GM18861 (cell line): Measurements from ENCODE around the gene PFN3.
"Not testable (repeated sequence)": the region's sequence is repeated elsewhere in the genome, so short reads cannot be mapped to it uniquely, and the experiment has no call there.

ENCODE experiments used
- ATAC-seq: cut with Tn5 transposase; IDR thresholded peaks from one replicate; pipeline ENCODE4 v1.9.1; 2021; ENCODE audit not compliant: unreplicated experiment

Gene PFN3

GRCh38 chr5:177396807-177397206, 3.7 kb downstream of the PFN3 start:
- no peak for ATAC-seq

DNA sequence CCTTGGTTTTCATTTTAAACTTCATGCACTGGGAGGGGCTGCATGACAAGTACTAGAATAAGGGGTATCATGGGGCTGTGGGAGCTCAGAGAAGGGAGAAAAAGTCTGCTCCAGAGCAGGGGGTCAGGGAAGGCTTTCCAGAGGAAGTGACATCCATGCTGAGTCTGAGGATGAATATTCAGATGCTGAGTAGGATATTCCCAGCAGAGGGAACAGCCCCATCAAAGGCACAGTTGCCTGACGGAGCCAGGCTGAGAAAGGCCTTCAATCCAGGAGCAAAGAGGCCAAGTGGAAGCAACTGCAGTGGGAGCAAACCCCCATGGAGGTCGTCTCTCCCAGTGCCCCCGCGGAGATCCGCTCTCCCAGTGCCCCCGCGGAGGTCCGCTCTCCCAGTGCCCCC, 4.4 kb downstream of the PFN3 start:
- ATAC-seq = no peak

DNA sequence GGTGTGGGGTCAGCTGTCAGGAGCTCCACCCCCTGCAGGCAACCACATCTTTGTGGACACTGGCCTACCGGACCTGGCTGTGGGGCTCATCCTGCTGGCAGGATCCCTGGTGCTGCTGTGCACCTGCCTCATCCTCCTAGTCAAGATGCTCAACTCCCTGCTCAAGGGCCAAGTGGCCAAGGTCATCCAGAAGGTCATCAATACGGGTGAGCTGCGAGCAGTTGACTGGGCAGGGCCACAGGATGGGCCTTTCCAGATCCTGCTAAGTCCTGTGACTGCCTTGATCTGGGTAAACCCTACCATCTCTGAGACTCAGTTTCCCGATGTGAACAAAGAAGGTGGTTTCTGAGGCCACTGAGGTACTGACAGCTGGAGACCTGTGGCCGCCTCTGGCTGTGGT, 6.5 kb downstream of the PFN3 start:
- no peak for ATAC-seq

DNA sequence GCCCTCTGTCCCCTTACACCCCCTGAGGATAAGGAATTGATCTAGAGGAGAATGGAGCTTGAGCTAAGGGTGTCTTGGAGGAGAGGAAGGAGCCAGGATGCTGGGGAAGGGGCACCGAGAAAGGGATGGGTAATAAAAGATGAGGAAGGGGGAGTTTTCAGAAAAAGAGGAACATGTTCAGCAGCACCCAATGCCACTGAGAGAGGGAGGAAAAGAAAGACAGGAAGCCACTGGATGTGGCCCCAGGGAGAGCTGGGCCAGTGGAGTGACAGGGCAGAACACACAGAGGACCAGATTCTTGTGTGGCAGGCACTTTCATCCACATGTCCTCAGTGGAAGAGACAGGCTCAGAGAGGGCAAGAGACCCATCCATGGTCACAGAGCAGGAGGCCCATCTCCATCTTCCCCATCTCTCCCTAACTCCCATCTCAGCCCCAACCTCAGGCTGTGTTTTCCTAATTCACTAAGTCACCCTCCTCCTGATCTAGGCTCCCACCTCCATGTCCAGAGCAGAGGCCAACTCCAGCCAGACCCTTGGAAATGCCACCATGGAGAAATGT, 7.2 kb downstream of the PFN3 start:
- no peak for ATAC-seq

DNA sequence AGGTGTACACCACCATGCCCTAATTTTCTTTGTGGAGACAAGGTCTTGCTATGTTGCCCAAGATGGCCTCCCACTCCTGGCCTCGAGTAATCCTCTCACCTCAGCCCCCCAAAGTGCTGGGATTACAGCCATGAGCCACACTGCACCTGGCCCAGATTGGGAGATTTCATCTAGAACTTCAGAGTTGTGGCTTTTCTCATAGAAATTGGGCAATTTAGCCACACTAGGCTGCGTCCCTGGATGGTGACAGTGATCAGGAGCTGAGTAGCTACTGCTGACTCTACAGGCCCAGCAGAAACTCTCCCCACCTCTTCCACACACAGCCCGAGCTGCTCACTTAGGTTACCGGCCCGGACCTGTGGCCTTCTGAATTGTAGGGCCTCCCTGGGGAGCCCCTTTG, 7.7 kb downstream of the PFN3 start:
- ATAC-seq = no peak

DNA sequence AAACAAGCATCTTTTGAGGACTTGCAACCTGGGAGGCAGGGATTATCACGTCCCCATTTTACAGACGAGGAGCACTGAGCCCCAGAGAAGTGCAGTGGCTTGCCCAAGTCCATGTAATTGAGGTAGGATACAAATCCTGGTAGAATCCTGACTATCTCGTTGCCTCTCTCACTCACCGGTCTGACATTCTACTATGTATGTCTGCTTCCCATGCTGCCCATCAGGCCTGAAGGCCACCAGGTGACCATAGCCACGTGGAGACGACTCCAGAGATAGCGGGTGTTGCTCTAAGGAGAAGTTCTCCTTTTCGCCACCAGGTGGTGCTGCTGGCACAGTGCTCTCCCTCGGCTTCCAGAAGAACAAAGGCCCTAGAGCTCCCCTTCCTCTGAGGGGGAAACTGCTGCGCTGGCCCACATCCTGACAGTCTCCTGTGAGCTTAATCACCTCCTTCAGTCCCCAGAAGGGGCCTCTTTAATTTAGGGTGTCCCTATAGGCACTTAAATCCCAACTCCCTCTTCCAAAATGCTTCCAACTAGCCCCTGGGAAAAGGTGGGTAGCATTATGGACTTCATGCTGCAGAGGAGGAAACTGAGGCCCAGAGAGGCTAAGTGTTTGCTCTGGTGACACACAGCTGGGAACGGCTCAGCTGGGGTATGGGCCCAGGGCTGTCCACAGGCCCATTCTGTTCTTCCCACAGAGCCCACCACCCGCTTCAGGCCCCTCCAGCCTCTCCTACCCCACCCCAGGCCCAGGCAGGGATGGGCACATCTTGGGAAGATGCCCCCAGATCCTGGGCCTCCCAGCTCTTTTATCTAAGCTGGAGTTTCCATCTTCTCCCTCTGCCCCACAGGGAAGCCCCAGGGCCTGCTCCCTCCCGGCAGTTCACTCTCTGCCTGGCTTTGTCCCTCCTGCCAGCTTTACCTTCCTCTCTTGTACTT, 9.8 kb downstream of the PFN3 start:
- ATAC-seq = peak; percentile 36

DNA sequence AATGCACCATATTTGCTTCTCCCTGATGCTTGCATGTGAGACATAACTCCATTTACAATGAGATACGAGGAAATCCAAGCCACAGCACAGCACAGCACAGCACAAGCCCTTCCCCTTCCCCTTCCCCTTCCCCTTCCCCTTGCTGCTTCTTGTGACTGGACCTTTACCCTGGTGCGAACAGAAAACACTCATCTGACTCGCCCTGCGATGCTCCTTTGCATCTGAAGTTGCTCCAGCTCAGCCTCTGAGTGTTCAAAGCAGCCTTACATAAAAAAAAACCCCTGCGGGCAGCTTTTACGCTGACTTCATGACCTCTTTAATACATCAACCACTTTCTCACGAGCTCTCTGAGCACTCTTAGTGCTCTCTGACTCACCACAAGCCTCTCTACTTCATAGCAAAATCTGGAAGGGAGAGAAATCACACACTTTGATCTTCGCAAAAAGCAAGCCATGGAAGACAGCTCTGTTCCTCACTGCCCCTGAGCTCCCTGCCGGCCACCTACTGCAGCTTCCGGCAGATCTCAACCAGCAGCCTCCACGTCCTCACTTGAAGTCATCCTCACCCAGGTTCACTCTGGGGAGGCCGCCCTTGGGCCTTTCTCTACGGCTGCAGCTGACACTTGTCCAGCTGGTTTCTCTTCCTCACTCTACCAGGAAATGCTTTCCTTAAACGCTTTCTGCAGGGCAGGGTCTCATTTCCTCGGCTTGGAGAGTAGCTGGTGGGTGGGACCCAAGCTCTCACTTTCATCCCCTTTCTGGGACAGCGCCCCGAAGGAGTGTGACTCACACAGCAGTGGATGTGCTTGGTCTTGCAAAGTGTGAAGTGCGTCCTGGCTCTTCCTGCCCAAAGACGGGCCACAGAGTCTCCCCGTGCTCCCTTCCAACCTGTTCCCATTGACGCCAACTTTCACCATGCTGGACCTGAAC, 11.0 kb downstream of the PFN3 start:
- peak; percentile 59 for ATAC-seq

DNA sequence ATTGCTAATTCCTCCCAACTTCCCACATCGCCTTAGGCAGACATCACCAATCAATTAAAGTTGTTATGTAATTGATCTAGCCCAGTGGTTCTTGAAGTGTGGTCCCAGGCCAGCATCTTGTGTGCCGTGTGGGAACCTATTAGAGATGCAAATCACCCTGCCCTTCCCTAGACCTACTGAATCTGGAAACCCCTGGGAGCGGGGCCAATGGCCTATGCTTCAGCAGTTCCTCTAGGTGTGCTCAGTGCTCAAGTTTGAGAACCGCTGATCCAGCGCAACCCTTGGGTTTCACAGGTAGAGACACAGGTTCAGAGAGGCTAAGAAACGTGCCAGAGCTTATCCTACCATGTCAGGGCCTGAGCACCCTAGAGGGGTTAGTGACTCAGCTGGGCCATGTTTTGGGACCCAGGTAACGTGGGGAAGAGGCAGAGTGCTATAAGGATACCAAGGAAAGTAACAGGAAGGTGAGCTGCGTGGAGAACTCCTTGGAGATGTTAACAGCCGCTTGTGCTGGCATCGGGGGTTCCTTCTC, 11.9 kb downstream of the PFN3 start:
- no peak for ATAC-seq

DNA sequence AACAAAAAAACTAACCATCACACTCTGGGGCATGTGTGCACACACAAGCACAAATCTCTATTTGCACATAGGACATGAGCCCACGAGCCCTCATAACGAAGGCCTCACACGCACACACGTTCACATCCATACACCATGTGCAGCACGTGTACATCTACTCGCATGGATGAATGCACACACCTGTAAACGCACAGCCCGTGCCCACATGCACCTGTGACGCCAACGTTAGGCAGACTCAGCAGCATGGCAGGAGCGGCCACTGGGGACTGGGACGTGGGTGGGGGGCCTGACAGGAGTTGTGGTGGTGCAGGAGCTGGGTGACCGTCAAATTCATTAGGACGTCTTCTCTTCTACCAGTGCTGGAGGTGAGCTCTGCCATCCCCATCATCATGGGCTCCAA, 13.1 kb downstream of the PFN3 start:
- ATAC-seq = no peak

DNA sequence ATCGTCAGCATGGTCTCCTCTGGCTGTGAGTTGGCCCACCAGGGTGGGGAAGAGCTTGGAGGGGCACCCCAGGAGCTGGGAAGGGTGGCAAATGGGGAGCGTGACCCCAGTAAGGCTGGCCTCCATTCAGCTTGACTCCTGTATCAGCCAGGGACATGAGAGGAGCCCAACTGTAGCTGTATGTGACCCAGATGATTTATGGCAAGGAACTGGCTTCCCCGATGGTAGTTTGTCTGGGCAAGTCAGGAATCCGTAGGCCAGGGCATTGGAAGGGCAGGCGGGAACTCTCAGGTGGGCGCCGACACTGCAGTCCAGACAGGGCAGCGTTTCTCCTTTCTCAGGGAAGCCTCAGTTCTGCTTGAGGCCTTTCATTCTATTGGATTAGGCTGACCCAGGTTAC, 13.9 kb downstream of the PFN3 start:
- no peak for ATAC-seq

GRCh38 chr5:177385720-177386119, 14.7 kb downstream of the PFN3 start:
- no peak for ATAC-seq

DNA sequence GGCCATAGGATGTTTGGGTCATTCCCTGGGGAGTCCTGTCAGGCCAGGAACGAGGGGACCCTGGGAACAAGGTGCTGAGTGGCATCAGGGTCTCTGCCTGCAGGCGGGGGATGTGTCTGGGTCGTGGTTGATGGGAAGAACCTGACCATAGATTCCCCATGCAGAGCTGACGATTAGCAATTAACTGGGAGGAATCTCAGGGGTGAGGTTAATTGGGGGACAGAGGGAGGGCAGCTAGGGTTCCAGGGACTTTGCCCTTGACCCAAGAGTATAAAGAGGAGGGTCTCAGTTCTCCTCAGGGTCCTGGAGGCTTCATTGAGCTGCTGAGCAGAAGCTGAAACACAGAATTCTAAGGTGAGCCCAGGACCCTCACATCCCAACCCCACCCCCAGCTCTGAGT, 16.3 kb downstream of the PFN3 start, which contains the start of gene SLC34A1:
SLC34A1 (plus strand) TSS at position 301 of the 400 bp plus-strand sequence. CDS start 1,308 bp downstream, outside the sequence.
- ATAC-seq = no peak

DNA sequence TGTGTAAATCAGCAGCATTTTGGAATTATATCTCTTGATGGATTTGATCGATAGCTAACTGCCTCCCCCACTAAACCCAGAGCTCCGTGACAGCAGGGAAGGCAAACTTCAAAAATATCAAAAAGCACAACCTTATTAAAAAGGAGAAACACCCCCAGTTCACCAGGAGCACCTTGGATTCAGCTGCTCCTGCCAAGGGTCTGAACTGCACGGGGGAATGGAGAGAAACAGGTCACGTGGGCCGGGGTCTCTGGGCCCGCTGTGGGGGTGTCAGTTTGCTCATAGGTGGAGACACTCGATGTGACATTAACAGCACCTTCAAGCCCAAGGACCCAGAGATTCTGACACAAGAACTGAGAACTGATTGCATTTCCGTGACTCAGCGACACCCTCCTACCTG, 17.3 kb downstream of the PFN3 start:
- ATAC-seq = no peak

DNA sequence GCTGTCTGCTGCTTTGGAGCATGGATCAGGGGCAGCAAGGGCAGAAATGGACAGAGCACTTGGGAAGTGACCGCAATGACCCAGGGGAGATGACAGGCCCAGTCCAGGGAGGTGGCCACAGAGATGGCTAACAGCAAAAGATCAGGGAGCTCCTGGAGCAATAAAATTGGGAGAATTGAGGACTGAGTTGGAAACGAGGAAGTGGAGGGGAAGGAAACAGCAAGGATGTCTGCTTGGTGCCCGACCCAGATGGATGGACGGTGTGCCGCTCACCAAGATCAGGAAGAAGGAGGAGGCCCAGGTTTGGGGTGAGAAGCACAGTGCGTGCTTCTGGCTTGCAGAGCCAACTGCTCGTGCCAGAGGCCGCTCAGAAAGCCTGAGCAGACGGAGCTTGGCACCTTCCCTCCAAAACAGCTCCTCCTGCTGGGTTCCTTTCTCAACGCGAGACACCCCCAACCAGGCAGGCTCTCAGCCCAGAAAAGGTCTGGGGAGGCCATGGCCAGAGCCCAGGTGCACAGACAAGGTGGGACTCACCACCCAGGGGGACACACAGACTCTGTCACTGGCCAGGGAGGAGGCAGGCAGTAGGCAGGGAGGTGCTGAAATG, 17.9 kb downstream of the PFN3 start:
- ATAC-seq = no peak

- ATAC-seq = no peak
These were observed 19.7 kb downstream of the PFN3 start for GRCh38 chr5:177380805-177381126.

DNA sequence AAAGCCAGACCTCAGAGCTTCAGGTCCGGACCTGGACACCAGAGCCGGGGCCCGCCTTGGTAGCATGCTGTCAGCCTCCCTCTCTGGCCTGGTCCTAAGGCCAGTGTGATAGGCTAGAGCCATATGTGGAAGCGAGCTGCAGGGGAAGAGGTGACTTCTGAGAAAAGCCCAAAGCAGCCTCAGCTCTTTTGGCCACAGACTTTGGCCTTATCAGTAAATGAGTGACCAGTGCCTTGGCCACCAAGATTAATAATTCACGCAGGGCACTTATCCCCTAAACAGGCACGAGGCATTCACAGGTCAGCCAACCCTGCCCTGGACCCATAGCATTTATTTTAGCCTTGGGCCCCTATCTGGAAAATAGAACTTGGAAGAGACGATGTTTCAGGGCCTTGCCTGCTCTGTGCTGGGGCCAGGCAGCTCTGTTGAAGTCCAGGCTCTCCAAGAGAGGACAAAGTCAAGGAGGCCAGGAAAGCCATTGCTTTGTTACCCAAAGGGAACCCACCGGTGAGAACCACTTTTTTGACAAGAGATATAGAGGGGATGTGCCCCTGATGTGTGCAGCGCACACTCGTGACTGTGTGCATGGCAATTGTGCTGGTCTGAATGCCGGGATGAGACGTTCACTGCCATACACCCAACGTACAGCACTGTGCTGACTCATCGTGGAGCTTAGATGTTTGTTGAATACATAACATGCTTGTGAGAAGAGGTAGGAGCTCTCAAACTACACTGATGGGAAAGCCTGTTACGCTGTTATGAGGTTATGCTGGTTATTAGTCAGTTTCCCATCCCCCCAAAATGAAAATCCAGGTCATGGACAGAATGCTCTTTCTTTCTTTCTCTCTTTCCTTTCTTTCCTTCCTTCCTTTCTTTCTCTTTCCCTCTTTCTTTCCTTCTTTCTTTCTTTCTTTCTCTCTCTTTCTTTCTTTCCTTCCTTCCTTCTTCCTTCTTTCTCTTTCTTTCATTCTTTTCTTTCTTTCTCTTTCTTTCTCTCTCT, 21.3 kb downstream of the PFN3 start:
- peak; percentile 65 for ATAC-seq

DNA sequence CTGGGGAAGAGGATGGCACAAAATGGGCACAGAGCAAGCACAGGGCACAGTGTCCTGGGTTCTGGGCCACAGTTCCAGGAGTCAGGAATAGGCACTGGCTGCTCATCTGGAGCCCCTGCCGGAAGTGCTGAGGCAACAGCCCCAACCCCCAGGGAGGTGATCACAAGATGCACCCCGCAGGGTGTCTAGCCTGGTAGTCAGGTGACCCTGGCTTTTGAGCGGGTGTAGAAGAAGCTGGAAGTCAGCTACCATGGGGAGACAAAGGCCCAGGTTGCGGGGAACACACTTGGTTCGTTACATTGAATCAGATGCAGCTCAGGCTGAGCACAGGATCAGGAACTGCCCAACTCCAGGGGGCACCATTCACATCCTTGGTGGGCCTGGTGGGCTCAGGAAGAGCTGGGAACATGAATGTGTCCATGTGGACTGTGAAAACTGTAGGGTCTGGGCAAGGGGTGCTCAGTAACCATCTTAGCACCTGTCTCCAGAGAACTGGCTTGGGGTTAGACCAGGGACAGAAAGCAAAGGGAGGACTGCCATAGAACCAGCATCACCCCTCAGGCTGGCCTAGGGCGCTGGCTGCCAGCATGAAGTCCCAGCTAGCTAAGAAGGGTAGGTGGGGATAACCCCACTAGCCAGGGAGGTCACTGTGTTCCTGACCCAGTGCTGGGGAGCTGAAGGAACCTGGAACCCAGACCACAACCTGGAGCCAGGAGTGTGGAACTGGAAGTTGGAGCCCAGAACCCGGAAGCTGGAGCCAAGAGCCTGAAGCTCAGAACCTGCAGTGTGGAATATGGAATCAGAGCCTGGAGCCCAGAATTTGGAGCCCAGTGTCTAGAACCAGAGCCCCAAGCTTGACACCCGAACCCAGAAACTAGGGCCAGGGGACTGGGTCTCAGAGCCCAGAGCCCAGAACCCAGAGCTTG, 22.3 kb downstream of the PFN3 start:
- ATAC-seq = no peak

- ATAC-seq = no peak
These were observed 24.4 kb downstream of the PFN3 start for GRCh38 chr5:177376107-177376506.

DNA sequence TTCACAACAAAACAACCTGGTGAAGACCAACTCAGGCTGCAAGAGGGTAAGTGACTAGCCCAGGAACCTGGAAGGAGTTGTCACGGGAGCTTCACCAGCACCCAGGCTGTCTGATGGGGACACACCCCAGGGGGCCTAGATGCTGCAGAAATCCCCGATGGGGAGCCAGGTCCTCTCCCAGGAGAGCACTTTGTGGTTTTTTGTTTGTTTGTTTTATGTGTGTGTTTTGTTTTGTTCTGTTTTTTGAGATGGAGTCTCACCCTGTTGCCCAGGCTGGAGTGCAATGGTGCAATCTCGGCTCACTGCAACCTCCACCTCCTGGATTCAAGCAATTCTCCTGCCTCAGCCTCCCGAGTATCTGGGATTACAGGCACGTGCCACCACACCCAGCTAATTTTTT, 24.9 kb downstream of the PFN3 start:
- ATAC-seq = not testable (repeated sequence)
